Bronchial epithelial cell (primary cell): ENCODE data around the gene MTF1. TPM values are rescaled to one million over a fixed set of nuclear protein-coding genes. Genes with fewer than 3 reads are reported as not detected.

ENCODE experiments used
- DNase-seq: peaks from one replicate; pipeline ENCODE4 v3.0.0-alpha.2; 2010; ENCODE audit warnings: low read depth
- FAIRE-seq: peaks from 2 replicates; lab custom pipeline; 2011; peaks lifted over from hg19 to GRCh38; lab: Jason Lieb, UNC
- H3K27me3 ChIP-seq: 2 replicates; pipeline ENCODE4 v1.5.1; 2011; ENCODE audit warnings: low read length; ENCODE audit not compliant: control insufficient read depth, insufficient read depth
- H3K36me3 ChIP-seq: 2 replicates; pipeline ENCODE4 v1.5.1; 2011; ENCODE audit warnings: low read length; ENCODE audit not compliant: control insufficient read depth, insufficient read depth
- H3K4me3 ChIP-seq: 2 replicates; pipeline ENCODE4 v1.5.1; 2011; ENCODE audit warnings: mild to moderate bottlenecking, low read depth, low read length, control low read depth
- total RNA-seq: library from RNA; depleted of rRNA; stranded (reverse); fragments of >200 nt; gene quantifications from 2 replicates; pipeline ENCODE4 v1.2.1, GENCODE V29; 2014
- TF ChIP-seq, protein P1 (sequence below): IDR thresholded peaks from 2 replicates; pipeline ENCODE4 v1.5.1; 2011; ENCODE audit warnings: mild to moderate bottlenecking, moderate library complexity, low read length, control low read depth, inconsistent platforms; ENCODE audit not compliant: insufficient read depth, severe bottlenecking

Gene MTF1
- total RNA-seq, 1 donor from 2014 or later, result 3.7 TPM

DNA sequence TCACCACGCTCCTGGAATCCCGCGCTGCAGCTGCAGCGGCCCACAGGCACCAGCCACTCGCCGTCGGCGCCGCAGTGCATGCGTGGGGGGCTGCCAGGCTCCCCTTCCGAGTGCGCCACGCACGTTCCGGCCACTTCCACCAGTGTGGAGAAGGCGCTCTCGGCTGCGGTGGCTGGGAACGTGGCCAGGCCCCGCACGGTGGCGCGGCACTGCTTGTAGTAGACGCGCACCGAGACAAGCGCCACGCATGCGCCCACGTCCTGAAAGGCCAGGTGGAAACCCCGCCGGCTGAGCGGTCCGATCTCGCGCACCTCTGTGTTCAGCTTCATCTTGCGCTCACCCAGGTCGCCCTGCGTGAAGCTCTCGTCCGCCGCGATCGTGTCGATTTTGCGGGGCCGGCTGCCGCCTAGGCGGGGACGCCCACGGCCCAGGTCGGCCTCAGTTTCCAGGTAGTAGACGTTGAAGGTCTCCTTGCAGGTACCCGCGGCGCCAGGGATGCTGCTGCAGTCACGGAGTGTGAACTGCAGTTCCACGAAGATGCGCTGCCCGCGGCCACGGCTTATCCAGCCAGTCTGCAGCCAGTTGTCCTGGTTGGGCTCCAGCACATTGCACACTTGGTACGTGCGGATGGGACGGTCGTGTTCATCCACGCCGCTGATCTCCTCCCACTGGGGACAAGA is 97.8 kb downstream of the MTF1 start:
- FAIRE-seq (no peak), DNase-seq (no peak)
- no peaks in the 10 kb centered on the region for H3K36me3 ChIP-seq
- H3K4me3 ChIP-seq, result no peak overlapping the region
- H3K27me3 ChIP-seq, result peaks cover 34% of the 10 kb centered on the region
- TF ChIP-seq, protein P1, sequence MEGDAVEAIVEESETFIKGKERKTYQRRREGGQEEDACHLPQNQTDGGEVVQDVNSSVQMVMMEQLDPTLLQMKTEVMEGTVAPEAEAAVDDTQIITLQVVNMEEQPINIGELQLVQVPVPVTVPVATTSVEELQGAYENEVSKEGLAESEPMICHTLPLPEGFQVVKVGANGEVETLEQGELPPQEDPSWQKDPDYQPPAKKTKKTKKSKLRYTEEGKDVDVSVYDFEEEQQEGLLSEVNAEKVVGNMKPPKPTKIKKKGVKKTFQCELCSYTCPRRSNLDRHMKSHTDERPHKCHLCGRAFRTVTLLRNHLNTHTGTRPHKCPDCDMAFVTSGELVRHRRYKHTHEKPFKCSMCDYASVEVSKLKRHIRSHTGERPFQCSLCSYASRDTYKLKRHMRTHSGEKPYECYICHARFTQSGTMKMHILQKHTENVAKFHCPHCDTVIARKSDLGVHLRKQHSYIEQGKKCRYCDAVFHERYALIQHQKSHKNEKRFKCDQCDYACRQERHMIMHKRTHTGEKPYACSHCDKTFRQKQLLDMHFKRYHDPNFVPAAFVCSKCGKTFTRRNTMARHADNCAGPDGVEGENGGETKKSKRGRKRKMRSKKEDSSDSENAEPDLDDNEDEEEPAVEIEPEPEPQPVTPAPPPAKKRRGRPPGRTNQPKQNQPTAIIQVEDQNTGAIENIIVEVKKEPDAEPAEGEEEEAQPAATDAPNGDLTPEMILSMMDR, result no peak

Other genes starting within 250 kb of the MTF1 start
- gene RSPO1, start 224.7 kb downstream of the MTF1 start, total RNA-seq, result not detected in 2 replicates
- gene CDCA8, start 167.1 kb downstream of the MTF1 start, total RNA-seq, result 0.26 and 0.38 TPM in 2 replicates
- 0.13 and 0.26 TPM in 2 replicates for gene EPHA10, start 94.5 kb downstream of the MTF1 start, total RNA-seq
- gene MANEAL, start 65.7 kb downstream of the MTF1 start, total RNA-seq, result 0.26 TPM in 2 replicates
- gene C1orf122, start 51.8 kb downstream of the MTF1 start, total RNA-seq, result 18.8 and 26.1 TPM in 2 replicates
- gene YRDC, start 51.4 kb downstream of the MTF1 start, total RNA-seq, result 25.6 and 47.9 TPM in 2 replicates
- 5.6 and 8.4 TPM in 2 replicates for gene INPP5B, start 87.5 kb upstream of the MTF1 start, total RNA-seq
- gene SF3A3, start 130.4 kb upstream of the MTF1 start, total RNA-seq, result 83.2 and 90.6 TPM in 2 replicates
- gene FHL3, start 145.9 kb upstream of the MTF1 start, total RNA-seq, result 2.6 and 6.7 TPM in 2 replicates
- gene UTP11, start 153.1 kb upstream of the MTF1 start, total RNA-seq, result 20.5 and 20.9 TPM in 2 replicates
- under 0.01 and 0.13 TPM in 2 replicates for gene POU3F1, start 187.2 kb upstream of the MTF1 start, total RNA-seq